Dendritic cell treated with granulocyte-macrophage colony-stimulating factor and Interleukin-4, amounts not matched to agents 40 ng/mL and 50 ng/mL, for 4 days (primary cell): ENCODE results near the gene SLC25A13.

ENCODE experiments used
- H3K27ac Mint-ChIP-seq: one replicate; pipeline ENCODE4 v1.8.0; 2022; ENCODE audit warnings: mild to moderate bottlenecking, mixed read lengths
- H3K27me3 Mint-ChIP-seq: one replicate; pipeline ENCODE4 v1.8.0; 2022; ENCODE audit warnings: mild to moderate bottlenecking, mixed read lengths
- H3K36me3 Mint-ChIP-seq: one replicate; pipeline ENCODE4 v1.8.0; 2022; ENCODE audit warnings: low read depth, mixed read lengths
- H3K4me1 Mint-ChIP-seq: one replicate; pipeline ENCODE4 v1.8.0; 2022; ENCODE audit warnings: low read depth, mixed read lengths
- H3K4me3 Mint-ChIP-seq: one replicate; pipeline ENCODE4 v1.8.0; 2022; ENCODE audit warnings: mild to moderate bottlenecking, moderate library complexity, mixed read lengths
- H3K9me3 Mint-ChIP-seq: one replicate; pipeline ENCODE4 v1.8.0; 2022; ENCODE audit warnings: mixed read lengths
- intact Hi-C: fragments of 100-400 bp; cut with micrococcal nuclease; formaldehyde crosslinking; loops from one replicate; pipeline ENCODE4 v1.15.0; 2022

SLC25A13 gene

GRCh38 chr7:96269246-96269994, 52.5 kb downstream of the SLC25A13 start:
- H3K27me3 Mint-ChIP-seq = no peaks in the 10 kb centered on the region
- peaks cover 54% of the 10 kb centered on the region for H3K36me3 Mint-ChIP-seq
- intact Hi-C loops = no loop called here
- H3K27ac Mint-ChIP-seq = no peak overlapping the region
- H3K9me3 Mint-ChIP-seq = no peaks in the 10 kb centered on the region
- no peak overlapping the region for H3K4me3 Mint-ChIP-seq
- H3K4me1 Mint-ChIP-seq = no peaks in the 10 kb centered on the region

GRCh38 chr7:96266580-96266979, 55.3 kb downstream of the SLC25A13 start:
- no peaks in the 10 kb centered on the region for H3K4me1 Mint-ChIP-seq
- H3K4me3 Mint-ChIP-seq = no peak overlapping the region
- H3K27ac Mint-ChIP-seq = no peak overlapping the region
- intact Hi-C loops = no loop called here
- peaks cover 43% of the 10 kb centered on the region for H3K36me3 Mint-ChIP-seq
- no peaks in the 10 kb centered on the region for H3K9me3 Mint-ChIP-seq
- no peaks in the 10 kb centered on the region for H3K27me3 Mint-ChIP-seq

GRCh38 chr7:96266015-96266414, 55.9 kb downstream of the SLC25A13 start:
- H3K4me3 Mint-ChIP-seq = no peak overlapping the region
- H3K27me3 Mint-ChIP-seq = no peaks in the 10 kb centered on the region
- peaks cover 42% of the 10 kb centered on the region for H3K36me3 Mint-ChIP-seq
- H3K9me3 Mint-ChIP-seq = no peaks in the 10 kb centered on the region
- no peak overlapping the region for H3K27ac Mint-ChIP-seq
- intact Hi-C loops = no loop called here
- no peaks in the 10 kb centered on the region for H3K4me1 Mint-ChIP-seq

GRCh38 chr7:96253964-96254363, 67.9 kb downstream of the SLC25A13 start:
- no peaks in the 10 kb centered on the region for H3K27me3 Mint-ChIP-seq
- no peak overlapping the region for H3K4me3 Mint-ChIP-seq
- peaks cover 20% of the 10 kb centered on the region for H3K36me3 Mint-ChIP-seq
- peaks cover 17% of the 10 kb centered on the region for H3K9me3 Mint-ChIP-seq
- intact Hi-C loops = no loop called here
- peaks cover 16% of the 10 kb centered on the region for H3K4me1 Mint-ChIP-seq
- H3K27ac Mint-ChIP-seq = no peak overlapping the region

GRCh38 chr7:96253441-96253840, 68.5 kb downstream of the SLC25A13 start:
- Mint-ChIP-seq H3K27ac (no peak overlapping the region), H3K36me3 (peaks cover 20% of the 10 kb centered on the region), H3K27me3 (no peaks in the 10 kb centered on the region), H3K4me3 (no peak overlapping the region), H3K4me1 (peaks cover 16% of the 10 kb centered on the region), H3K9me3 (peaks cover 17% of the 10 kb centered on the region)
- intact Hi-C loops = no loop called here

- no peaks in the 10 kb centered on the region for H3K27me3 Mint-ChIP-seq
- H3K4me3 Mint-ChIP-seq = no peak overlapping the region
- intact Hi-C loops = no loop called here
- peaks cover 7% of the 10 kb centered on the region for H3K36me3 Mint-ChIP-seq
- peaks cover under 1% of the 10 kb centered on the region for H3K9me3 Mint-ChIP-seq
- H3K27ac Mint-ChIP-seq = no peak overlapping the region
- H3K4me1 Mint-ChIP-seq = peaks cover 16% of the 10 kb centered on the region
Measured at GRCh38 chr7:96250776-96251361, 71.0 kb downstream of the SLC25A13 start.

- no peak overlapping the region for H3K27ac Mint-ChIP-seq
- H3K36me3 Mint-ChIP-seq = peaks cover 15% of the 10 kb centered on the region
- H3K27me3 Mint-ChIP-seq = no peaks in the 10 kb centered on the region
- H3K4me3 Mint-ChIP-seq = no peak overlapping the region
- no peaks in the 10 kb centered on the region for H3K9me3 Mint-ChIP-seq
- intact Hi-C loops = no loop called here
- peaks cover 23% of the 10 kb centered on the region for H3K4me1 Mint-ChIP-seq
Measured at GRCh38 chr7:96248405-96248804, 73.5 kb downstream of the SLC25A13 start.

- Mint-ChIP-seq H3K36me3 (peaks cover 10% of the 10 kb centered on the region), H3K4me3 (no peak overlapping the region)
Measured at GRCh38 chr7:96246919-96247318, 75.0 kb downstream of the SLC25A13 start.

GRCh38 chr7:96244992-96245292, 77.0 kb downstream of the SLC25A13 start:
- Mint-ChIP-seq H3K4me3 (no peak overlapping the region), H3K36me3 (peaks cover 15% of the 10 kb centered on the region), H3K27me3 (no peaks in the 10 kb centered on the region), H3K27ac (no peak overlapping the region), H3K4me1 (peaks cover 34% of the 10 kb centered on the region), H3K9me3 (no peaks in the 10 kb centered on the region)
- intact Hi-C loops = no loop called here

More at GRCh38 chr7:96246919-96247318, 75.0 kb downstream of the SLC25A13 start:
- no peak overlapping the region for H3K27ac Mint-ChIP-seq
- no peaks in the 10 kb centered on the region for H3K27me3 Mint-ChIP-seq
- intact Hi-C loops = no loop called here
- no peaks in the 10 kb centered on the region for H3K9me3 Mint-ChIP-seq
- H3K4me1 Mint-ChIP-seq = peaks cover 30% of the 10 kb centered on the region

GRCh38 chr7:96244244-96244991, 77.5 kb downstream of the SLC25A13 start:
- no peak overlapping the region for H3K4me3 Mint-ChIP-seq
- no peak overlapping the region for H3K27ac Mint-ChIP-seq
- H3K9me3 Mint-ChIP-seq = no peaks in the 10 kb centered on the region
- no peaks in the 10 kb centered on the region for H3K27me3 Mint-ChIP-seq
- intact Hi-C loops = no loop called here
- peaks cover 34% of the 10 kb centered on the region for H3K4me1 Mint-ChIP-seq
- H3K36me3 Mint-ChIP-seq = peaks cover 17% of the 10 kb centered on the region

- Mint-ChIP-seq H3K27ac (no peak overlapping the region), H3K9me3 (no peaks in the 10 kb centered on the region), H3K36me3 (peaks cover 17% of the 10 kb centered on the region), H3K27me3 (no peaks in the 10 kb centered on the region), H3K4me3 (no peak overlapping the region), H3K4me1 (peaks cover 34% of the 10 kb centered on the region)
- intact Hi-C loops = no loop called here
Measured at GRCh38 chr7:96243241-96243640, 78.7 kb downstream of the SLC25A13 start.

GRCh38 chr7:96241855-96242254, 80.0 kb downstream of the SLC25A13 start:
- Mint-ChIP-seq H3K27me3 (no peaks in the 10 kb centered on the region), H3K4me3 (no peak overlapping the region), H3K27ac (no peak overlapping the region), H3K4me1 (peaks cover 42% of the 10 kb centered on the region), H3K36me3 (peaks cover 24% of the 10 kb centered on the region), H3K9me3 (no peaks in the 10 kb centered on the region)
- intact Hi-C loops = no loop called here

- Mint-ChIP-seq H3K36me3 (peaks cover 31% of the 10 kb centered on the region), H3K27ac (no peak overlapping the region), H3K9me3 (no peaks in the 10 kb centered on the region), H3K27me3 (no peaks in the 10 kb centered on the region), H3K4me1 (peaks cover 50% of the 10 kb centered on the region), H3K4me3 (no peak overlapping the region)
- intact Hi-C loops = no loop called here
Measured at GRCh38 chr7:96238976-96239766, 82.7 kb downstream of the SLC25A13 start.

GRCh38 chr7:96238474-96238873, 83.4 kb downstream of the SLC25A13 start:
- peaks cover 28% of the 10 kb centered on the region for H3K36me3 Mint-ChIP-seq
- no peak overlapping the region for H3K4me3 Mint-ChIP-seq
- no peaks in the 10 kb centered on the region for H3K9me3 Mint-ChIP-seq
- no peak overlapping the region for H3K27ac Mint-ChIP-seq
- no peaks in the 10 kb centered on the region for H3K27me3 Mint-ChIP-seq
- H3K4me1 Mint-ChIP-seq = peaks cover 44% of the 10 kb centered on the region
- intact Hi-C loops = no loop called here
